AG10803 (cell line): ENCODE results near the gene FOXO3.

ENCODE experiments used
- DNase-seq: peaks from one replicate; pipeline ENCODE4 v3.0.0; 2010; ENCODE audit warnings: low read depth
- H3K4me3 ChIP-seq: 2 replicates; pipeline ENCODE4 v1.5.1; 2011; ENCODE audit warnings: mild to moderate bottlenecking, low read length, control low read depth
- TF ChIP-seq, protein P1 (sequence below): conservative IDR thresholded peaks from 2 replicates; pipeline ENCODE4 v1.5.1; 2011; ENCODE audit warnings: mild to moderate bottlenecking, low read length, control low read depth, inconsistent platforms

The FOXO3 gene

DNA sequence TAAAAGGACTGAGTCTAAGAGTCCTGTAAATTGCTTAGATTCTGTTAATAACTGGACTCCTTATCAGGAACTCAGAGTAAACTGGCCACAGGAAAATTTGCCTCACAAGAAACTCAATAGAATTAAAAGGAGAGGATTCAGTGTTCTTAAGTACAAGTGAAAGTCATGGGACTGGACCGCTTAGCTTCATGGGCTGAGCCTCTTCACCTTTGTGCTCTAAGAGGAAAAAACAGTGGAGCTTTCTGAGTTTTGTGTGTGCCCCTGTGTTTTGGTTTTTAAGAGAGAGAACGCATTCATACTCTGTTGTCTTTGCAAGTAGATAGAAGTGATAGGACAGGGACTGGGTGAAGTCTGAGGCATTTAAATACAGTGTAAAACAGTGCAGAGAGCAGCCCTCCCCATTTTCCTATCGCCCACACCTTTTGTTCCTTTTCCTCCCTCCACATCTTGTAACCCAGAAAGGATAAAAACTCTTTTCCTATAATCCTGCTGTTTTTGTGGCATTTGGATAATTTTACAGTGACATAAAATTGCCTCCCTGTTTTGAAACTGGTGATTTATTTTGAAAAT, 49.6 kb downstream of the FOXO3 start:
- H3K4me3 ChIP-seq: no peak overlapping the region
- DNase-seq: no peak
- TF ChIP-seq, protein P1, sequence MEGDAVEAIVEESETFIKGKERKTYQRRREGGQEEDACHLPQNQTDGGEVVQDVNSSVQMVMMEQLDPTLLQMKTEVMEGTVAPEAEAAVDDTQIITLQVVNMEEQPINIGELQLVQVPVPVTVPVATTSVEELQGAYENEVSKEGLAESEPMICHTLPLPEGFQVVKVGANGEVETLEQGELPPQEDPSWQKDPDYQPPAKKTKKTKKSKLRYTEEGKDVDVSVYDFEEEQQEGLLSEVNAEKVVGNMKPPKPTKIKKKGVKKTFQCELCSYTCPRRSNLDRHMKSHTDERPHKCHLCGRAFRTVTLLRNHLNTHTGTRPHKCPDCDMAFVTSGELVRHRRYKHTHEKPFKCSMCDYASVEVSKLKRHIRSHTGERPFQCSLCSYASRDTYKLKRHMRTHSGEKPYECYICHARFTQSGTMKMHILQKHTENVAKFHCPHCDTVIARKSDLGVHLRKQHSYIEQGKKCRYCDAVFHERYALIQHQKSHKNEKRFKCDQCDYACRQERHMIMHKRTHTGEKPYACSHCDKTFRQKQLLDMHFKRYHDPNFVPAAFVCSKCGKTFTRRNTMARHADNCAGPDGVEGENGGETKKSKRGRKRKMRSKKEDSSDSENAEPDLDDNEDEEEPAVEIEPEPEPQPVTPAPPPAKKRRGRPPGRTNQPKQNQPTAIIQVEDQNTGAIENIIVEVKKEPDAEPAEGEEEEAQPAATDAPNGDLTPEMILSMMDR: no peak

DNA sequence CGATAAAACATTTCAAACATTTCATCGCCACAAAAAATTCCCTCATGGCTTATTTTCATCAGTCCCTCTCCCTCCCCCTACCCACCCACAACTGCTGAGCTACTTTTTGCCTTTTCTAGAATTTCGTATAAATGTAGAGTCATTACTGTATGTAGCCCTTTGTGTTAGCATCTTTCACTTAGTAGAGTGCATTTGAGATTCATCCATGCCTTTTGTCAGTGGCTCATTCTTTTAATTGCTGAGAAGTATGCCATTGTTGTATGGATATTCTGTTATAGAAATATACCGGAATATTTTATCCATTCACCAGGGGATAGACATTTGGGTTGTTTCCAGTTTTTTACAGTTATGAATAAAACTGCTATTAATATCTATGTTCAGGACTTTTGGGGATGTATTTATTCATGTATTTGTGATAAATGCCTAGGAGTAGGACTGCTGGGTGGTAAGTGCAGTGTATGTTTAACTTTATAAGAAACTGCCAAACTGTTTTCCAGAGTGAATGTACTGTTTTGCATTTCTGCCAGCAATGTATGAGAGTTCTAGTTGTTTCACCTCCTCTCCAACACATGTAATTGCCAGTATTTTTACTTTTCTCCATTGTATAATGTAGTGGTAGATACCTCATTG, 50.4 kb downstream of the FOXO3 start:
- no peak for DNase-seq
- TF ChIP-seq, protein P1: no peak
- no peak overlapping the region for H3K4me3 ChIP-seq

DNA sequence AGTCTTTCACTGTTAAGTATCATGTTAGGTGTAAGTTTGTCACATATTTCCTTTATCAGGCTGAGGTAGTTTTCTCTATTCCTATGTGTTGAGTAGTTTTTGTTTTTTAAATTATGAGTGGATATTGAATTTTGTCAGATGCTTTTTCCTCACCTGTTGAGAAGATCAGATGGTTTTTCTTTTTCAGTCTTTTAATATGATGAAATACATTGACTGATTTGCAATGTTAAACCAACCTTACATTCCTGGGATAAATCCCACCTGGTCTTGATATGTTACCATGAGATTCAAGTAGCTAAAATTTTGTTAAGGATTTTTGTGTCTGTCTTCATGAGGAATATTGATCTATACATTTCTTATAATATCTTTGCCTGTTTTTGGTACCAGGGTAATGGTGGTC, 52.1 kb downstream of the FOXO3 start:
- TF ChIP-seq, protein P1: no peak
- H3K4me3 ChIP-seq: no peak overlapping the region
- DNase-seq: no peak

DNA sequence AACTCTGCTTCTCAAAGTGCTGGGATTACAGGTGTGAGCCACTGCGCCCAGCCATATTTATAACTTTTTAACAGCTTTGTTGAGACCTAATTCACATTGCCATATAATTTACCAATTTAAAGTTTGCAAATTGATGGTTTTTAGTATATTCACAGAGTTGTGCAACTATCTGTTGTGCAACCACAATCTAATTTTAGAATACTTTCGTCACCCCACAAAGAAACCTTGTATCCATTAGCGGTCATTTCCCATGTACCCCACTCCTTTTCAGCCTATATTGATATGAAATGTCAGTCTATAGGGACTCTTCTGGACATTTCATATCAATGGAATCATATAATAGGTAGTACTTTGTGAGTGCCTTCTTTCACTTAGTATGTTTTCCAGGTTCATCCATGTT, 55.8 kb downstream of the FOXO3 start:
- DNase-seq: peak; percentile 40
- H3K4me3 ChIP-seq: no peak overlapping the region
- TF ChIP-seq, protein P1: no peak

DNA sequence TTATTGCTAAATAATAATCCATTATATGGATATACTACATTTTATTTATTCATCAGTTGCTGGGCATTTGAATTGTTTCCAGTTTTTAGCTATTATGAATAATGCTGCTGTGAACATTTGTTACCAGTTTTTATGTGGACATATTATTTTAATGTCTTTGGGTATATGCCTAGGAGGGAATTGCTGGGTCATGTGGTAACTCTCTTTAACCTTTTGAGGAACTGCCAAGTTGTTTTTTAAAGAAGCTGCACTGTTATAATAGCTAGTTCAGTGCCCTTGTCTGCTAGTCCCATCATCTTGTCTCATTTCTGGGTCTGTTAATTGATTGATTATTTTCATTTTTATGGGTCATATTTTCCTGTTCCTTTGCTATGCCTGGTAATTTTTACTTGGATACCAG, 56.3 kb downstream of the FOXO3 start:
- no peak overlapping the region for H3K4me3 ChIP-seq
- TF ChIP-seq, protein P1: no peak
- peak; percentile 44 for DNase-seq

DNA sequence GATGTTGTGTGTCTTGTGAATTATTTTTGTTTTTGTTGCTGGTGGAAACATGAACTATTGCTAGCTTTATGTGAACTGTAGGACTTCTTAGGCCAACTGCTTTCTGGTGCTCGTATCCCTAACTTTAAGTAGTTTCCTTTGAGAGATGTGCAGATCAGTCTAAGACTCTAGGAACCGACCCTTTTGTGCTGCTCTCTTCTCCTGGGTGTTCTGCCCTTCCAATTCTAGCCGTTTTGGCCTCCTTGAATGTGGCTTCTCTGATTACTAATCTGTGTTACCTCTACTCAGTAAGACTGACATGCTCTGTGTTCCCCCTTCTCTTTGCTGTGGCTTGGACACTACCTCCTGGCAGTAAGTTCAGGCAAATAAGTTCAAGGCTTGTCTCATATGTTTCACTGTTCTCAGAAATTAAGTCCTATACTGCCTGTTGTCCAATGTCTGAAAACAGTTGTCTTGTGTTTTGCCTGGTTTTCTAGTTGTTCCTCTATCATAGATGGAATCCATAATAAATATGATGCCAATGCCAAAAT, 58.0 kb downstream of the FOXO3 start:
- no peak overlapping the region for H3K4me3 ChIP-seq
- DNase-seq: no peak
- TF ChIP-seq, protein P1: no peak
